GM12892 (cell line): ENCODE results near the gene STYXL2.

Experiments
- POLR2A ChIP-seq: IDR thresholded peaks from 2 replicates; pipeline ENCODE4 v1.6.1; 2011; ENCODE audit warnings: low read depth, low read length, control low read depth
- POLR2AphosphoS5 ChIP-seq: IDR thresholded peaks from 2 replicates; pipeline ENCODE4 v1.6.1; 2011; ENCODE audit warnings: low read depth, low read length, control low read depth
- TAF1 ChIP-seq: IDR thresholded peaks from 2 replicates; pipeline ENCODE4 v1.6.1; 2011; ENCODE audit warnings: low read depth, mild to moderate bottlenecking, control low read depth, low read length, borderline replicate concordance

DNA sequence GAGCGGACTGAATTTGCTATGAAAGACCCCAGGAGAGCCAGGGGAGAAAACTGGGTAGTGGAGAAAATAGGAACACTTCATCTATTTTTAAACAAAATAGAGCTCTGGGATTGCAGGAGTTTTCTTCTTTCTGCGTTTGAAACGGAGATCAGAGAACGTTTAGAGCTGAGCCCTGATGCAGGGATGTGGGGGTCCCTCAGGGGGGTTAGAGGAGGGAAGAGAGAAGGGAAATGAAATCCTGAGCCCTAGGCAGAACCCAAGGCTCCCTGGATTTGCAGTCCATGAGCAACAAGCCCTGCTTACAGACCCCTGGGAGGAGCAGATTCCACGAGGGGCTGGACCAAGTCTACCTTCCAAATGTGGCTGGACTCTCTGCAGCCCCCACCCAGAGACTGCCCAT, 21.8 kb downstream of the STYXL2 start:
- TF ChIP-seq TAF1 = no peak
- TF ChIP-seq POLR2AphosphoS5 = no peak
- TF ChIP-seq POLR2A = no peak
